GM21360 (cell line): ENCODE measurements around the gene PRDM11.
"Not testable (repeated sequence)": the region's sequence is repeated elsewhere in the genome, so short reads cannot be mapped to it uniquely, and the experiment has no call there.

Source experiments
- ATAC-seq: cut with Tn5 transposase; IDR thresholded peaks from one replicate; pipeline ENCODE4 v1.9.1; 2021; ENCODE audit warnings: mild to moderate bottlenecking, moderate library complexity; ENCODE audit not compliant: unreplicated experiment

PRDM11 gene

DNA sequence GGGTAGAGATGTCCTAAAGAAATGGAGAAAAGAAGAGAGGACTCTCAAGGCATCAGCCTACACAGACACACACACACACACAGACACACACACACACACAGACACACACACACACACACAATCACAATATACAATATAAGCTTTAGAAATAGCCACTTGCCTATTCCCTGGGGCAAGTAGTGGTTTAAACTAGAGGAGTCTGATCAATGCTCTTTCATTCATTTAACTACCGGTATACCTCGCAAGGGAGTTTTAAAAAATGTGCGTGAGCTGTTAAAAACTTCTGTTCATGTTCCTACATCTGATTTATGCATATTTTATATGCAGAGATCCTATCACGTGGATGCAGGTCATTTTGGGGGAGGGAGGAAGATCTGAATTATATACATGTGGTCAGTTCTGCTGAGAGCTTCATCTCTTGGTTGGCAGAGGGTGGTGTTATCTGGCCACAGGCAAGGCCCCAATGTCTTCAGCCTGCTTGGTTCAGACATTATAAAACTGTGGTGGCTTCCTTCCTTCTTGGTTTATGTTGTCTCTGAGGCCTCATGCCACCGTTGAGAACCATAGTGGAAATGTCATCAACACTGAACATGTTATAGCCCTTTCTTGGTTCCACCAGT, 83.1 kb downstream of the PRDM11 start:
- no peak for ATAC-seq

DNA sequence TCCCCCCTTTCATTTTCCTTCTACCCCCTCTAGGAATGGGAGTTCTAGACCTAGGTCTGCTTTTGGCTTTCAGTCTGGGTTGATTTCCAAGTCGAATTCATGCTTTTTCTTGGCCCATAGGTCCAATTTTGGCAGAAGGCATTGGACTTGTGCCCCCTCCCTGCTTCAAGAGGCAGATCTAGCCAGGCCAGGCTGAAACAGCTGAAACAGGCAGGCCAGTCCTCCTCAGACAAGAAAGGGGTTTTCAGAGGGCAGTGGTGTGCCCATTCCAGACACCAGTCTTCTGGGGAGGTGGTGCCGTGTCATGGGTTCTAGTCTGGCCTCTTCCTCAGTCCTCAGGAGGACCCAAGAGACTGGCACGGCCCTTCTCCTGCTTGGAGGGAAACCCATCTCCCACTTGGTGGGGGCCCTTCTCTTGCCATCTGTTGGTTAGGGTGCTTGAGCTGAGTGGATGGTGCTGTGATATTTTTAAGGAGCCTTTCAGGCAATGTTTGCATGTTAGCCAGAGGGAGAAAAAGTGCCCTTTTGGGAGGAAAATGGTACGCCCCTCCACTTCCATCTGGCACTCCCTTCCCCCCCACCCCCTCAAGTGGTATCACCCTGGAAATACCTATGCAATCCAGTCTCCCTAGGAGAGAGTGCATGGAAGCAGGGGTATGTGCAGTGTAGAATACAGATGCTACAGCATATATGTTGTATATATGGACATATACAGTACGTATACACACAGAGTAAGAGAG, 86.1 kb downstream of the PRDM11 start:
- no peak for ATAC-seq

DNA sequence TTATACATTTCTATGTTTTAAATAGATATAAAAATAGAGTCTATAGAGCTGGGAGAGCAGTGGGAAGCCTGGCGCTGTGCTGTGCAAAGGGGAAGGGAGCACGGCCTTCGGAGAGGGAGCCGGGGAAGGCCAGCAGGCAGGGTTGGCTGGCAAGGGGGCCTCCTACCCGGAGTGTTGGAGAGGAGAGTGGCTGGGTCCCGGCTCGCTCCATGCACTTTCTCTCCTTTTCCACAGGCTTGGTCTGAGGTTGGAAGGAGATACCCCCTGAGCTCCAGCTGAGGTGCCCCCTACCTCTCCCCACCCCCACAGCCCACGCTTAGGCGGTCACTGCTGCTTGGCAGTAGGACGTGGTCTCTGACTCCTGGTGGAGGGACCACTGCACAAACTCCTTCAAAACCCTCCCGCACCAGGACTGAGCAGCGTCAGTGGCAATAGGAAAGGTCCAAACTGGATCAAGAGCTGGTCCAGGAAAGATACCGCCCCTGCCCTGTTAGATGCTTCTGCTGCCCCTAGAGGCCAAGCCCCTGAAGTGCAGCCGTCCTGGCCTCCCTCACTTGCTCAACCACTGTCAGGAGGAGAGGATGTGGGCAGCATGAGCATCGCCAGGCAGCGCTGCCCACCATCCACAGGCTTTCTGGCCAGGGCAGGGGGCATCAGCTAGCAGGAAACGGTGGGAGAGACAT, 86.8 kb downstream of the PRDM11 start:
- ATAC-seq, result peak; percentile 62

DNA sequence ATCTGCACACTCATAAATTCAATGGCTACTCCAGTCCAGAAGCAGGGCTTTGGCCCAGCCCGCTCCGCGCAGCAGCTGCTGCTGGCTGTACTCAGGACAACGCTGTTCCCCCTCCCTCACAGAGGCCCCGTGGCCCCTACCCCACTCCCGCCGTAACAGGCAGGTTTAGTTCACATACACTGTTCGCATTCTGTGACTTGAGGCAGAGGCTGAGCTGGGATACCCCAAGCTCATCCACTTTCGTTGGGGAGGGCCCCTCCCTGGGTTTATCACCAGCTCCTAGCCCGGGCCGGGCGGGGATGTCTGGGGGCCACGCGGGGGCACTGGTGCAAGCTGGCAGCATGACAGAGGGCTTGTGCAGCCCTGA, 87.3 kb downstream of the PRDM11 start:
- no peak for ATAC-seq

DNA sequence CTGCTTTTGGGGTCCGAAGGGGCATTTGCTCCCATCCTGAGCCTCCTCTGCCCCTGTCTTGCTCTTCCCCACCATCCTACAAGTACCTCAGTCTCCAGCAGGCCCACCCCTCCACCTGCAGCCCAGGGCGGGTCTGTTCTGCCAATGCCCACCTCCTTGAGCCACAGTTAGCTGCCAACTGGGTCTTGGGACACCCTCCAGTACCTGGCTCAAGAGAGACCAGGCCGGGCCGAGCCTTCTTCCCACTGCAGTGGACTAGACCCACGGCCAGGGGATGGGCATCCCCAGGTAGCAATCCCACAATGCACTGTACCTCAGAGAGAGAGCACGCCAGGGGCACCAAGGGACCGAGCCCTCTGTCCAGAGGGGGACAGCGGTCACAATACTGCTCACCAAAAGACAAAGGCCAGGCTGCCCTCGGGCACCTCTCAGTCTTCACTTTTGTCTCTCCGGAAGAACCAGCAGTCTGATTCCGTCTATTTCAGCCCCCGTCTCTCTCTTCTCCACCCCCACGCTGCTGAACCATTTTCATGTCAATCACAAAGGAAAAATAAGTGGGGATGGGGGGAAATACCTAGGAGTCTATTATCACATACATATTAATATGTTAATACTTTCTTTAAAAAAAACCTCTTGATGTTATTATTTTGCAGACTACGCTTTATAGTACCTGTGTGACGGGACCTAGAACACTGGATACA, 88.0 kb downstream of the PRDM11 start:
- ATAC-seq, result no peak

DNA sequence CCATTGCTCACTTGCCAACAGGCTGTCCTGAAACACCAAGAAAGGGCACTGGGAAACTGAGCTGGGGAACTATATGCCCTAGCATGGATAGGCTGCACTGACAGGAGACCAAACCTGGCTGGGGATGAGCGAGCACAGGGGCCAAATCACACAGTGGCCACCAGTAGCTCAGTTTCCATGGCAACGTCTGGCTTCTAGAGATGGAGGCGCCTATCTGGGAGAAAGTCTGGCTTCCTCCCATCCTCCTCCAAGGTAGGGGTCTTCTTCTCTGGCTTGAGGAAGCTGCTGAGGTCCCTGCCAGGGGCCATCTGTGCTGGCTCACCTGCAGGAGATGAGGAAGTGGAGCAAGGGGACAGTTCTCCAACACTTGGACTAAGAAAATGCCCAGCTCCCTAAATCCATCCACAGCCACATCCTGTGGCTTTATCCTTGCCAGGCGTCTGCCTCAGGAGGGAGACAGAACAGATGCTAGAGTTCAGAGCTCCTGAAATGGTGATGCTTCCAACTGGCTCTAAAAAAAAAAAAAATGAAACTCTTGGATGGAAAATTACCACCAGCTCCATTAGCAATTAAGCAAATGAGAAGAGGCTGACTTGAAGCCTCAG, 91.4 kb downstream of the PRDM11 start:
- ATAC-seq, result no peak

DNA sequence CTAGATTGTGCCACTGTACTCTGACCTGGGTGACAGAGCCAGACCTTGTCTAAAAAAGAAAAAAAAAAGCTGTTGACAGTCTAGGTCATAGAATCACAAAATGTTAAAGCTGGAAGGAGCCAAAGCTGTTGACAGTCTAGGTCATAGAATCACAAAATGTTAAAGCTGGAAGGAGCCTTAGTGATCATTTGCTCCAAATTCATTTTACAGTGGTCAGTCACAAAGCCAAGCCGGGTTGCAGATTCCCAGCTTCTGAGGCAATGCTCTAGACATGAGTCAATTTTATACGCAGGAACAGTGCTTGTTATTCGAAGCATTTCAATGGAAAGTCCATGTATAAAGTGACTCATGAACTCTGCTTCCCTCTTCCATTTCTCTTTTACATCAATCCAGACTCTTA, 92.3 kb downstream of the PRDM11 start:
- no peak for ATAC-seq

DNA sequence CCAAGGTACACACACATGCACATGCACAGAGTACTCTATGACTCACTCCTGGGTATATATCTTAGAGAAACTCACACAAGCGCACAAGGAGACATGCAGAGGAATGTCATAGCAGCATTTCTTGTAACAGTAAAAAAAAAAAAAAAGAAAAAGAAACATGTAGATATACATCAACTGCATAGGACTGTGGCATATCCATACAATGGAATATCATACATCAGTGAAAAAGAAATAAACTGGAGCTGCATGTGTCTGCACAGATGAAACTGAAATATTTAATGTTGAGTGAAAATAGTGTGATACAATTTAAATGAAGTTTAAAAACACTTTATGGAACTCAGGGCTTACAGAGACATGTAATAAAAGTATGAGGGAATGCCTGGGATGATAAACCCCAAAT, 93.3 kb downstream of the PRDM11 start:
- no peak for ATAC-seq

DNA sequence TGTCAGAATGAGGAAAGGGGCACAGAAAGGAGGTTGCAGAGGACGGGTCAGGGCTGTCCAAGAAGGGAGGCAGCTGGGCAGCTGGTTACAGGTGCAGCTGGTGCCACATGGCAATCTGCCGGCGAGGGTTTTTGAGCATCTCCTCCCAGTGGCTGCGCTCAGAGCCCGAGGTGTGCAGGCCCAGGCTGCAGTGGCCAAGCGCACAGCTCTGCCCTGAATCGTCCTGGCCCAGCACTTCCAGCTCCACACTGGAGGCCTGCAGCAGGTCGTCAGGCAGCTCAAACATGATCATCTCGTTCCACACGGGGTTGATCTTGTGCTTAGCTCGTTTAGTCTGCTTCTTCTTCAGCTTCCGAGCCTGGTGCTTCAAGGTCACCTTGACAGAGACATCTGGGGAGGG, 97.5 kb downstream of the PRDM11 start:
- ATAC-seq, result no peak

DNA sequence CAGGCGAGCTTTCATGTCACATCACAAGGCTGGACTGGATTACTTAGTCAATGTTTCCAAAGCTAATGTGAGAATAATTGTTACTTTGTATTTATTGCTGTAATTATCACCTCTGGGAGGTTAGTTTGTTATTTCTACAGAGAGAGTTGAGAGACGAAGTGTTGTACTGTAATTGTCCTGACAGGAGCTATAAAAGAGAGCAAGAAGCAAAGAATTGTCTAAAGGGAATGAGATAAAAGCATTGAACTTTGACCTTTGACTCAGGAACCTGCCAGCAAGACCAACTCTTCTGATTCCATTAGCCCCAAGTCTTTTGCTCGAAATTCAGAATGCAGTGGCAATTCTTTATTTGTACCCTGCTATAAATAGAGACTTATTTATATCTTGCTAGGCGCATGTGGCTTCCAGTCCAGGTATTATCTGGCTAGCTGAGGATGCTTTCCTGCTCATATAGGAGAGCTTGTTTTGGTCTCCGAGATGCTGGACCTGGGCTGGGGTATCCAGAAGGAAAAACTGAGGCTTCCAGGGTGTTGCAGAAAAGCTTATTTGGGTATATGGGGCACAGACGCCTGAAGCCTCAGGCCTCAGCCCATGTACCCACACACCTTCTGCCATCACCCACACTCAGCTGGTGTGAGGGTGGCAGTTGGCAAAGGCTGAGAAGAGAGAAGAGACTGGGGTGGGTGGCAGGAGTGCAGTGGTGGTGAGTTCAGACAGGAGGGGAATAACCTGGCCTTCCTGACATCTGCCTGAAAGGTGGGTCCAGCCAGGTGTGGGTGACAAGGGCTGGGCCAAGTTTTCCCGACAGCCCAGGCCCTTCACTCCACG, 99.0 kb downstream of the PRDM11 start:
- ATAC-seq, result no peak

DNA sequence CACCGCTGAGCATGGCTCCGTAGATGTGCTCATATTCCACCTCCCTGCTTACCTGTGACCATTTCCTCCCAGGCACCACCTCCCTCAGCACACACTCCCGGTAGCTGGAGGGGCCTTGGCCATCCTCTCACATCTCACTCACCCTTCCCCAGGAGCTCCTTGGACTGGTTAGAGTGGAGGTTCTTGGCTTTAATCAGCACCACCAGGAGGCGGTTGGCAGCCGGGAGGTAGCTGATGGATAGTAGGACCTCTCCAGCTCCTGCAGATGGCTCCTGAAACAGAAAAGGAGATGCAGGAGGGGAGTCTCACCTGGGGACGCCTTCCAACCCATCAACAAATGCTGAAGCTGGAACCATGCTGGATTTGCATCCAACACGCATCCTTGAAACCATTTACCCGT, 99.8 kb downstream of the PRDM11 start:
- no peak for ATAC-seq

DNA sequence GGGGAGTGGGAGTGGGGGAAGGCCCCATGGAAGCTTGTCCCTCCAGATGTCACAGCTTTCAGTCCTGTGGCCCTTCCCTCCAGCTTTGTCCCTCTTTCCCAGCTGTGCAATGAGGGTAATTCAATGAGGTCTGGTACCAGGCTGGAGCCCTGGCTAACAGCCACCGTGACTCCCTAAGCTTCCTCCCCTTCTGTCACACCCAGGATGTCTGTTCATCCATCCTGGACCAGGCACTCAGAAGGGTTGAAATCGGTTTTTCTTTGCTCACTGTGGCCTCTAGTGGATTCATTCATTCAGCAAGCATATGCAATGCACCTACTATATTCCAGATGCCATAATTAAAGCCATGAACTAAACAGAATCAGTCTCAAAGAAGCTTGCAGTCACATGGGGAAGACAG, 101.0 kb downstream of the PRDM11 start:
- ATAC-seq, result no peak

DNA sequence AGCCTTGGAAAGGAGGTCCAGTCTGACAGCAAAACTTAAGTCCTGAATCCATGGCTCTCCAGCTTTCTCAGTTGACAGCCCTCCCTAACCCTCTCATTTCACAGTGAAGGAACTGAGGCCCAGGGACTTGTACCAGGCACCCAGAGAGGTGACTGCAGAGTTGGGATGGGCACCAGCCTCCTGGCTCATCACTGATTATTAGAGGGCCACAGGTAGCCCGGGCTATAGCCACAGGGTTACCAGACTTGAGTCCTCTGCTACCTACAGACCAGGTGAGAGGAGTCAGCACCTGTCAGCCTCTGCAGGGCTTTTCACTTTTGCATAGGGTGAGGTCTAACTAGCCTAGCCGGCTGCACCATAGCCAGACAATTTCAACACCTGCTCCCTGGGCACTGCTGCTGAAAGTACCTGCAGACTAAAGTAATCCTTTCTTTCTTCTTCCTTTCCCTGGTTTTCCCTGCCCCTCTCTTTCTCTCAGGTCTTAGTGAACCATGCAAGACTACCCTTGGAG, 102.1 kb downstream of the PRDM11 start:
- no peak for ATAC-seq

DNA sequence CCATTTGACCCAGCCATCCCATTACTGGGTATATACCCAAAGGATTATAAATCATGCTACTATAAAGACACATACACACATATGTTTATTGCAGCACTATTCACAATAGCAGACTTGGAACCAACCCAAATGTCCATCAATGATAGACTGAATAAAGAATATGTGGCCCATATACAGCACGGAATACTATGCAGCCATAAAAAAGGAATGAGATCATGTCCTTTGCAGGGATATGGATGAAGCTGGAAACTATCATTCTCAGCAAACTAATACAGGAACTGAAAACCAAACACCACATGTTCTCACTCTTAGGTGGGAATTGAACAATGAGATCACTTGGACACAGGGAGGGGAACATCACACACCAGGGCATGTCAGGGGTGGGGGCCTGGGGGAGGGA, 102.9 kb downstream of the PRDM11 start:
- ATAC-seq, result not testable (repeated sequence)

DNA sequence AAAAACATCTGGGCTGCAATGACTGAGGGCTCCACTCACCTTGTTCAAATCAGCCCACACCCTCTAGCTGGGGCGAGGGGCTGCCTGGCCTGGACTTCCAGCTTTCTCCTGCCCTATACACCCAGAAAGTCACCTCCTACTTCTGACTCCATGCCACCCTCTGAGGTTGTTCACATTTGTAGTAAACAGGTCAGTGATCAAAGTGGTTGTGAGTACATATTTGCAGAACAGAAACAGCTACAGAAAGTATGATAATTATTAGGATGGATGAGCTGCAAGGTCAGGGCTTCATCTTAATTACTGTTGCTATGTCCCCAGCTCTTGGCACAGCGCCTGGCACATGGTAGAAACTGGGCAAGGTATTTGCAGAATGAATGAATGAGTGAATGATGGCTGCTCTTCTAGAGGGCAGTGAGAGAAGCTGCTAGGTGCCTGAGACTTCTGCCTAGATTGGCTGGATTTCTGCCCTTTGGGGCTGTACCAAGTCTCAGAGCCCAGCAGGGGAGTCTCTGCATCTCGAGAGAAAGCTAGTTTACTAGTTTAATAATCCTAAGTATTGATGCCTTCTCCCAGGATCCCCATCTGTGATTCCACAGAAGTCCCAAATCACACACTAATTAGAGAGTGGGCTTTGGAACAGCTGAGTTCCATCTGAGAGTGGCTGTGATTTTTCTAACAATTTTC, 103.7 kb downstream of the PRDM11 start:
- no peak for ATAC-seq

DNA sequence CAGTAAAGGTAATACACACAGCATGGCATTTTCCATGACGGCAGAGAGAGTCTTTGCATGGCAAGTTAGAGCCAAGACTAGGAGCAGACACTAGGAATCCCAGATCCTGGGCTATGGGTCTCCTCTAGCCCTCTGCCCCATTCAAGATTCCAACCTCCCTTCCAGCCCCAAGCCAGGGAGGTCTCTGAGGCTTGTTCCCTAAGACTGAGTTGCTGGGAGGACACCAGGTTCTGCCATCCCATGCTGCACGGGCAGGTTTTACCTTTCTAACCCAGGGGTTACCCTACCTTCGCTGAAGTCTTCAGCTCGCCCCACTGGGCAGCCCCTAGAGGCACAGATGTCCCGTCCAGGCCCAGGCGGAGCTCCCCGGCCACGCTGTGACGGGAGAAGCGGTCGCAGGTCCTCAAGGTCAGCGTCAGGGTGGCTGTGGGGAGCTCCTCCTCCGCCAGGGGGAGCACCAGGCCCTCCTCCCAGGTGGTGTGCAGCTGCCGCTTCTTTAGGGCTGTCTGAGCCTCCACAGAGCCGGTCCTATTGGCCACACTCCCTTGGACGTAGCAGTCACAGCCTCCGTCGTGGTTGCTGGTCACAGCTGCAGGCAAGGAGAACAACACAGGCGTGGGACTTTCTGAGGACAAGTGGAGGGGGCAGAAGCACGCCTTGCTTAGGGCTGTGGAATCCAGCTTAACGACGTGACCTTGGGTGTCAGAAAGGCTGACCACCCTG, 105.9 kb downstream of the PRDM11 start:
- ATAC-seq, result peak; percentile 44

DNA sequence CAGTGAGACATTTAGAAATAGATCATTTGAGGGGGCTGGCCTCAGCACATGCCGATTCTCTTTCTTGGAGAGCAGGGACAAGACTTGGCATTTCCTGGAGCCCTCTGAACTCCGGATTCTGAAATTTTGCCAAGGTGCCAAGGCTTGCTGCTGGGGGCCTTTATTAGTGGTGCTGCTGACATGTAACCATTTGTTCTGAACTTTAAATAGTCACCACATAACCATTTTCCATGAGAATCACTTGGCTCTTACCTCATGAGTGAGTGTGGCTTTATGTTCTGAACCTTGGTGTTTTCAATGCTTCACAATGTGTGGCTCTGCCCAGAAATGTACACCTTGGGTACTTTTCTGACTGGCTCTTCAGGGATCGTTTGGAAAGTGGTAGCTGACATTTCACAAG, 106.4 kb downstream of the PRDM11 start:
- no peak for ATAC-seq

DNA sequence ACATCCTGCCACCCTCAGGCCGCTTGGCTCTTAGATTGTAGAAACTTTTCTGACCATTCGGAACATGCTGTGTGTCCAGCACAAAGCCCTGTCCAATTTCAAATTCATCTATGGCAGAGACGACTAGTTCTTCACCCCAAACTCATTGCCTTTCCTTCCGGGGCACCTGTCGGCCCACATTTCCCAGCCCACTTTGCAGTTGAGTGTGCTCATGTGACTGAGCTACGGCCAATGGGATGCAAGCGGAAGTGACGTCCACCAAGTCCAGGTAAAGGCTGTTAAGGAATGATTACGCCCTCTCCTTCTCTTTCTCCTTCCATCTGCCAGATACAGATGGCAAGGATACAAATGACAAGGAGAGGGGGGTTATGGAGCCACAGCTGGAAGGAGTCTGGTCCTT, 107.2 kb downstream of the PRDM11 start:
- ATAC-seq, result no peak

DNA sequence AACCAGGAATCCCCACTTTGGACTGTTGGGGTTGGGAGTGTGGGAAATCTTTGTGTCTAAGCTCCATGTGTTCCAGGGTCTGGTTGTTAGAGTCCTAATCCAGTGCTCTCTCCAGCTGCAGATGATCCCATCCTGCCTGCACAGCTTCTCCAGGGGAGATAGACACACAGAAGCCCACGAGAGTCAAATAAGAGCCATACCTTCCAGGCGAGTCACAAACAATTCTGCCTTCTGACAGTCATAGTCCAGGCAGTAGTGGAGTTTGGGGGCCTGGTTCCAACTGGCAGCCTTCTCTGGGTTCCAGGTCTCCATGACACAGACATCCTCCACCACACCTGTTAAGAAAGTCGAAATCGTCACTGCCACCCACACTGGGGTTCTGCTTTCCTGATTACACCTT, 107.6 kb downstream of the PRDM11 start:
- ATAC-seq, result no peak
